Immature natural killer cell (primary cell): ENCODE measurements around the gene PHLDA1. TPM values are rescaled to one million over a fixed set of nuclear protein-coding genes. Genes with fewer than 3 reads are reported as not detected.

ENCODE experiments used
- DNase-seq, 3 donors: peaks; one replicate each; pipeline ENCODE4 v3.0.0; 2022; ENCODE audit warnings: mixed read lengths in 1 of 3
- H3K27ac Mint-ChIP-seq, 6 donors: one replicate each; pipeline ENCODE4 v1.8.0; 2020; ENCODE audit warnings: mixed read lengths in 6 of 6, mild to moderate bottlenecking in 5 of 6, inconsistent platforms in 4 of 6, moderate library complexity in 3 of 6
- H3K27me3 Mint-ChIP-seq, 3 donors: one replicate each; pipeline ENCODE4 v1.8.0; 2020 to 2021; ENCODE audit warnings: low read depth in 3 of 3, mild to moderate bottlenecking in 3 of 3, mixed read lengths in 3 of 3, moderate library complexity in 3 of 3, inconsistent platforms in 1 of 3
- H3K36me3 Mint-ChIP-seq, 3 donors: one replicate each; pipeline ENCODE4 v1.8.0; 2020; ENCODE audit warnings: mixed read lengths in 3 of 3, inconsistent platforms in 2 of 3, mild to moderate bottlenecking in 2 of 3
- H3K4me1 Mint-ChIP-seq, 2 donors: one replicate each; pipeline ENCODE4 v1.8.0; 2020; ENCODE audit warnings: inconsistent platforms in 2 of 2, mild to moderate bottlenecking in 2 of 2, mixed read lengths in 2 of 2, moderate library complexity in 1 of 2
- H3K4me3 Mint-ChIP-seq, 5 donors: one replicate each; pipeline ENCODE4 v1.8.0; 2020; ENCODE audit warnings: mild to moderate bottlenecking in 5 of 5, mixed read lengths in 5 of 5, inconsistent platforms in 3 of 5, moderate library complexity in 3 of 5
- H3K9me3 Mint-ChIP-seq, 6 donors: one replicate each; pipeline ENCODE4 v1.8.0; 2020; ENCODE audit warnings: mild to moderate bottlenecking in 6 of 6, mixed read lengths in 6 of 6, inconsistent platforms in 4 of 6, moderate library complexity in 3 of 6
- polyA plus RNA-seq, 3 donors: library from polyadenylated mRNA; unstranded; fragments of 300-500 nt; fragmentation: Illumina TruSeq; gene quantifications; one replicate each; pipeline ENCODE4 v1.2.3, GENCODE V29; 2021

PHLDA1 gene
- polyA plus RNA-seq: 1 to 10 TPM in 1 of 3 donors, under 1 TPM in 2; 0.59 to 1.4 (median 0.92) TPM

DNA sequence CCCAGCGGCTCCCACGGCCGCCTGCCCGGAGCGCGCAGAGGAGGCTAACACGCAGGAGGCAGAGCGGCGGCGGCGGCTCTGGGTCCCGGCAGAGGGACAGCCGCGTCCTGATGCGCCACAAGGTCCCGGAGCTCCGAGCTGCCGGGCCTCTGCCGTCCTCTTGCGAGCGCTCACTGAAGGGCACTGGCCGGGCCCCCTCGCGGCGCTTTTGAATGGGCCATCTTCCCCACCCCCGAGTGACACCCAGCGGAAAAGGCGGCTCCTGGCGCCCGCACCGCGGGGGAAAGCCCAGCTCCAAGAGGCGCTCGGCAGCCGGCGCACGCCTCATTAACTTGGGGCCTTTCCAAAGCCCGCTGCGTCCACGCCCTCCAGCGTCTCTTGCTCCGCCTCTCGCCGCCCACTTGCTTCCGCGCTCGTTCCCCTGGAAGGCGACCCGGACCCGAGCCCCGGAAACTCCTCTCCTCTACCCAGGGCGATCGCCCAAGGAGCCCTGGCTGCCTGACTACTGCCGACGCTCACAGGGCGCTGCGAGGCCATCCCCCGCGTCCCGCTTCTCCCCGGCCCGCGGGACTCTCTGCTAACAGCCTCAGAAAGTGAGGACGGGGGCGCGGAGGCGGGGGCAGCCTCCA lies at the start of gene PHLDA1:
TSS of gene PHLDA1 (minus strand) at position 363 of the 629 bp plus-strand sequence.
- peaks cover 24 to 33% of the 10 kb centered on the region in 2 donors for H3K4me1 Mint-ChIP-seq
- no peaks in the 10 kb centered on the region for H3K9me3 Mint-ChIP-seq
- peak within 1 kb of the TSS; percentile 88 to 95 (median 90) for H3K4me3 Mint-ChIP-seq
- H3K27ac Mint-ChIP-seq: peak within 1 kb of the TSS; percentile 91 to 99 (median 94)
- H3K36me3 Mint-ChIP-seq: no peaks in the 10 kb centered on the region
- DNase-seq: peak; percentile 90 to 94 (median 91)
- H3K27me3 Mint-ChIP-seq: peaks cover 14 to 23% (median 16%) of the 10 kb centered on the region in 3 donors

DNA sequence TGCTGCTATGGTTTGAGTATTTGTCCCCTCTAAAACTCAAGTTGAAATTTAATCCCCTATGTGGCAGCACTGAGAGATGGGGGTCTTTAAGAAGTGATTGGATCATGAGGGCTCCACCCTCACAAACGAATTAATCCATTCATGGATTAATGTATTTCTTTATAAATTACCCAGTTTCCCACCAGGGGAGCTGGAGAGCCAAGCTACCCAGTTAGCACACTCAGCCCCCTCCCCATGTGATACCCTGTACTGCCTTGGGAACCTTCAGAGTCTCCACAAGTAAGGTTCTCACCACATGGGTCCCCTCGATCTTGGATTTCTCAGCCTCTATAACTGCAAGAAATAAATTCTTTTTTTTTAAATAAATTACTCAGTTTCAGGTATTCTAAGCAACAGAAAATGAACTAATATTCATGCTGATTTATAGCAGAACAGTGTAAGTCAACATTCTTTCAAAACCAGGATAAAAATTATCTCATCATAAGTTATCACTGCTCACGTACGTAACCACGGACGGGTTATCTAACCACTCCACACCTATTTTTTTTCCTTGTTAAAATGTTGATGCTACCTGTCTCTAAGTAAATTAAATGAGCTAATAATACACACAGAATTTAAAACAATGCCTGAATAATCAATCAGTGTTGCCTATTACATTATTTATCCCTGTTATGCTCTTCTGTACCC lies 49.3 kb upstream of the PHLDA1 start:
- peaks cover 0 to 6% (median 0%) of the 10 kb centered on the region in 3 donors for H3K36me3 Mint-ChIP-seq
- no peak for DNase-seq
- H3K9me3 Mint-ChIP-seq: no peaks in the 10 kb centered on the region
- H3K27ac Mint-ChIP-seq: peak overlapping the region in 2 of 6 donors; percentile 14 to 18
- H3K4me1 Mint-ChIP-seq: peaks cover 41 to 83% of the 10 kb centered on the region in 2 donors
- peaks cover 13 to 18% (median 14%) of the 10 kb centered on the region in 3 donors for H3K27me3 Mint-ChIP-seq
- H3K4me3 Mint-ChIP-seq: no peak overlapping the region

DNA sequence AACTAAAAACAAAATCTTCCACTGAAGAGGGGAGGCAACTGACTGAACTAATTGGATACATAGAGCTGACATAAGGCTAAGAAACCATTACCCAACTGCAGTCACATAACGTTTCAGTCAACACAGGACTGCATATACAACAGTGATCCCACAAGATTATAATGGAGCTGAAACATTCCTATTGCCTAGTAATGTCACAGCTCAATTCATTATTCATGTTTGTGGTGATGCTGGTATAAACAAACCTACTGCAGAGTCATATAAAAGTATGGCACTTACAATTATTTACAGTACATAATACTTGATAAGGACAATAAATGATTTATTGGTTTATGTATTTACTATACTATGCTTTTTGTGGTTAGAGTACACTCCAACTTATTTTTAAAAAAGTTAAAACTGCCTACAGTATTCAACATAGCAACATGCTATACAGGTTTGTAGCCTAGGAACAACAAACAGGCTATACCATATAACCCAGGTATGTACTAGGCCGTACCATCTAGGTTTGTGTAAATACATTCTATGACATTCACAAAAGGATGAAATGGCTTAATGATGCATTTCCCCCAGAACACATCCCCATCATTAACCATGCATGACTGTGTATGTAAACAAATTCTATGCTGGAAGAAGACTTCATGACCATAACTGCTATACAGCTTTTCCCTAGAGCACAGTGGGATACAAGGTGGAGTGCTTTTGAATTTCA lies 48.6 kb upstream of the PHLDA1 start:
- no peak for DNase-seq
- Mint-ChIP-seq H3K4me1 (peaks cover 37 to 78% of the 10 kb centered on the region in 2 donors), H3K27me3 (peaks cover 13 to 16% (median 14%) of the 10 kb centered on the region in 3 donors), H3K4me3 (no peak overlapping the region), H3K36me3 (peaks cover 0 to 6% (median 0%) of the 10 kb centered on the region in 3 donors), H3K27ac (peak overlapping the region in 1 of 6 donors; percentile 14), H3K9me3 (no peaks in the 10 kb centered on the region)

DNA sequence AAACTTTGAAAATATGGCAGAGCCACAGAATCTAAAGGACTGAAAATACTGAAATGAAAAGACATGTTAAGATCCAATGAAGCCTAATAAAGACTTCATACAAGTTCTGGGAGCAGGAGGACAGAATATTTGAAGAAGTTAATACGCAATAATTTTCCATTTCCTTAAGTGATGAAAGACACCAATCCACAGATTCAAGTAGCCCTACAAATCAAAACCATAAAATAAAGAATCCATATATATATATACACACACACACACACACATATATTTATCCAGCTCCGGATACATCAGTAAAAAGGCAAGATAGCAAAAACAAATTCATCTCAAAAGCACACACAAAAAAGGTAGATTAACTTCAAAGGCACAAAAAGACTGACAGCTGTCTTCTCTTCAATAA lies 47.2 kb upstream of the PHLDA1 start:
- H3K36me3 Mint-ChIP-seq: peaks cover 0 to 6% (median 0%) of the 10 kb centered on the region in 3 donors
- no peak overlapping the region for H3K4me3 Mint-ChIP-seq
- peaks cover 34 to 79% of the 10 kb centered on the region in 2 donors for H3K4me1 Mint-ChIP-seq
- peaks cover 3 to 8% (median 7%) of the 10 kb centered on the region in 3 donors for H3K27me3 Mint-ChIP-seq
- H3K27ac Mint-ChIP-seq: peak overlapping the region in 1 of 6 donors; percentile 32
- no peaks in the 10 kb centered on the region for H3K9me3 Mint-ChIP-seq
- no peak for DNase-seq

DNA sequence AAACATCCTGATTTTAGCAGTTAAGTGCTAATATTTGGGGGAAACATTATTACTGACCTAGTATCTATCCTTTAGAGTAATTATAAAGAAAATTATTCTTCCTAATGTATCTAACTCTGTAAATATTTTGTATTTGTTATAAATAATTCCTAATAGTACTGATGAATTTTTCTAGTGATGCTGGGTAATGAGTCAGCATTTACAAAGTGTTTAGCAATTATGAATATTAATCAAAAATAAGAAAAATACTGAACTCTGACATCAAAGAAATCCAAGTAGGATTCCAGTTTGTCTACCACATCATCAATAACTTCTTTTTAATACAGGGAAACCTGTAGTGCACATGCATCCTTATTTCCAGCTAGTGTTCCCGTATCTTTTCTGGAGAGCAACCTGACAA lies 43.9 kb upstream of the PHLDA1 start:
- DNase-seq: no peak
- Mint-ChIP-seq H3K27me3 (peaks cover 0 to 5% (median 0%) of the 10 kb centered on the region in 3 donors), H3K27ac (no peak overlapping the region), H3K36me3 (peaks cover 0 to 9% (median 0%) of the 10 kb centered on the region in 3 donors), H3K4me3 (no peak overlapping the region), H3K4me1 (peaks cover 25 to 75% of the 10 kb centered on the region in 2 donors), H3K9me3 (no peaks in the 10 kb centered on the region)

DNA sequence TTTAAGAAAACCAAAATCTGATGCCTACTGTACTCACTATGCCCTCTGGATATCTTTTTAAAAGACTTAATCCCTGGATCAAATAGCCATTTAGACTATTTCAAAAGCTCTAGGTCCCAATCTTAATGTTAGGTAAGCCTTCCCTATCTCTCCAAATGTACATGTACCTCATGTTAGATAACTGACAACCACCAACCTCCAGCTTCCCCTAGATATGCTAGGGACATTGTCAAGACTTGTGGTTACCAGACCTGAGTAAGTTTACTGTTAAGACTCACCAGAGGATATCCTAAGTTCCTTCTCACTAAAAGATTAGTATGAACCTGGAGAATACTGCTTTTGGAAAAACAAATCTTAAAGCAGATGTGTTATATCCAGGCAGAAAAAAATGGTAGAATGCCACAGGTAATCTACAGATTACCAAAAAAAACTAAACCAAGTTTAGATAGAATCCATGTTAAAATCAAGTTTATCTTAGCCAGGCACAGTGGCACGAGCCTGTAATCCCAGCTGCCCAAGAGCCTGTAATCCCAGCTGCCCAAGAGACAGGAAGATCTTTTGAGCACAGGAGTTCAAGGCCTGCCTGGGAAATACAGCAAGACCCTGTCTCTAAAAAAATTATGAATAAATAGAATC lies 43.2 kb upstream of the PHLDA1 start:
- Mint-ChIP-seq H3K27me3 (peaks cover 0 to 8% (median 0%) of the 10 kb centered on the region in 3 donors), H3K9me3 (no peaks in the 10 kb centered on the region), H3K4me3 (no peak overlapping the region), H3K27ac (peak overlapping the region in 1 of 6 donors; percentile 1), H3K36me3 (peaks cover 0 to 9% (median 0%) of the 10 kb centered on the region in 3 donors), H3K4me1 (peaks cover 23 to 69% of the 10 kb centered on the region in 2 donors)
- DNase-seq: no peak

DNA sequence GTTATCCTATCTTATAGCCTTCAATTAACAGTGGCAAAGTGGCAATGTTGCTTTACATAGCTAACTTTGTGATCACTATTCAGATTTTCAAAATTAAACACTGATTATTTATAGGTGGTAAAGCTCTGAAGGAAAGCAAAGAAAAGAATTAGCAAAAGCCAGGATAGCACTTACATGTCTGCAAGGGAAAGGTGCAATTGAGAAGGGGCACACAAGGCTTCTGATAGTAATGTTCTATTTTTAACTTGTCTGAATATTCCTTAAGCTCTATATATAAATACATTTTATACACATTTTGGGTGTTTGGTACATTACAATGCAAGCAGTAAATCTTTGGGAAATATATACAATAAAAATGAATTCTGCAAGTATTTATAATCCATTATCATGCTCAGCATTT lies 42.0 kb upstream of the PHLDA1 start:
- Mint-ChIP-seq H3K4me1 (peaks cover 22 to 70% of the 10 kb centered on the region in 2 donors), H3K4me3 (no peak overlapping the region), H3K27me3 (peaks cover 0 to 8% (median 0%) of the 10 kb centered on the region in 3 donors), H3K27ac (no peak overlapping the region), H3K9me3 (no peaks in the 10 kb centered on the region), H3K36me3 (peaks cover 0 to 7% (median 4%) of the 10 kb centered on the region in 3 donors)
- no peak for DNase-seq

DNA sequence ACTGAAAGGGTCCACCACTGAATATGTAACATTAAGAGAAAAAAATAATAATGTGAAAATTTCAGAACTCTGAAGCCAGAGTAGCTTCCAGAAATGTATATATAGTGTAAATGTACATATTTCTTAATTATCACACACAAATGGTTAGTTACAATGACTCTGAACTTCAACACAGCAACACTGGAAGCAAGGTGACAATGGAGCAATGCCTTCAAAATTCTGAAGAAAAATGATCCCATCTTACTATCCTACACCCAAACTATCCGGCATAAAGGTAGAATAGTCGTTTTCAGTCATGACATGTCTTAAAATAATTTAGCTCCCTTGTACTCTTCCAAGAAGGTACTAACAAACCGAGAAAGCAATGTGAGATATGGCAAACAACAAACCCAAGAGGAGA lies 41.0 kb upstream of the PHLDA1 start:
- Mint-ChIP-seq H3K9me3 (no peaks in the 10 kb centered on the region), H3K27me3 (peaks cover 0 to 10% (median 0%) of the 10 kb centered on the region in 3 donors), H3K36me3 (peaks cover 0 to 13% (median 4%) of the 10 kb centered on the region in 3 donors), H3K27ac (no peak overlapping the region), H3K4me1 (peaks cover 22 to 74% of the 10 kb centered on the region in 2 donors), H3K4me3 (no peak overlapping the region)
- DNase-seq: no peak

DNA sequence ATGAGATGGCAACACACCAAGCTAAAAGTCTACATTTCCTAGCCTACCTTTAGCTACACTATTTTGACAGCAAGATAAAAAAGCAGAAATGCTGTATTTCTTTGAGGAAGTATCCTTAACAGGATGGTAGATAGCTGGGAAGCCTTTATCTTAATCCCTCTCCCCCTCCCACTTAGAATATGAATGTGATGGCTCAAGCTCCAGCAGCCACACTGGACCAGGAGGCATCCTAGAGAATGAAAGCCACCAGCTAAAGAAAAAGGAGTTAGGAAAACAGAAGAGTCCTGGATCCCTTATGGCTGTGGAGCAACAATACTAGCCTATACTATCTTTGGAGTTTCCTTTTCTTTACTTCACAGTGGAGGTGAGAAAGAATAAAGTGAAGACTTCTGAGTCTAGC lies 37.8 kb upstream of the PHLDA1 start:
- DNase-seq: no peak
- Mint-ChIP-seq H3K27ac (no peak overlapping the region), H3K4me1 (peaks cover 11 to 63% of the 10 kb centered on the region in 2 donors), H3K27me3 (peaks cover 0 to 10% (median 2%) of the 10 kb centered on the region in 3 donors), H3K4me3 (no peak overlapping the region), H3K9me3 (peaks cover 5 to 16% (median 12%) of the 10 kb centered on the region in 6 donors), H3K36me3 (peaks cover 16 to 40% (median 30%) of the 10 kb centered on the region in 3 donors)

DNA sequence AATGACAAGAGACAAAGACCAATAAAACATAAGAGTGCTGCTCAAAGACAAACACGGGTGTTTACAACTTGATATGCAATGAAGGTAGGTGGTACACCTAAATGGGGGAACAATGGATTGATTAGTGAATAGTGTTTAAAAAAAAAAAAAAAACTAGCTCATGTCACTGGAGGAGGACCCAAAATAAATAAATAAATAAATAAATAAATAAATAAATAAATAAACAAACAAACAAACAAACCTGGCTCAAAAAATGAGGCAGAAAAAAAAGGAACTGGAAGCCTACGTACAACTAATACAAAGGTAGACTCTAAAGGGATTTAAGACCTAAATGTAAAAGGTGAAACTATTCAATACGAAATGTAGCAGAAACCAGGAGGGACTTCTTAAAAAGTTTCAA lies 34.3 kb upstream of the PHLDA1 start:
- no peak overlapping the region for H3K27ac Mint-ChIP-seq
- peaks cover 31 to 70% (median 48%) of the 10 kb centered on the region in 3 donors for H3K36me3 Mint-ChIP-seq
- peaks cover 9 to 40% of the 10 kb centered on the region in 2 donors for H3K4me1 Mint-ChIP-seq
- no peak overlapping the region for H3K4me3 Mint-ChIP-seq
- H3K9me3 Mint-ChIP-seq: peaks cover 6 to 20% (median 14%) of the 10 kb centered on the region in 6 donors
- DNase-seq: no peak
- H3K27me3 Mint-ChIP-seq: peaks cover 2 to 9% (median 3%) of the 10 kb centered on the region in 3 donors

DNA sequence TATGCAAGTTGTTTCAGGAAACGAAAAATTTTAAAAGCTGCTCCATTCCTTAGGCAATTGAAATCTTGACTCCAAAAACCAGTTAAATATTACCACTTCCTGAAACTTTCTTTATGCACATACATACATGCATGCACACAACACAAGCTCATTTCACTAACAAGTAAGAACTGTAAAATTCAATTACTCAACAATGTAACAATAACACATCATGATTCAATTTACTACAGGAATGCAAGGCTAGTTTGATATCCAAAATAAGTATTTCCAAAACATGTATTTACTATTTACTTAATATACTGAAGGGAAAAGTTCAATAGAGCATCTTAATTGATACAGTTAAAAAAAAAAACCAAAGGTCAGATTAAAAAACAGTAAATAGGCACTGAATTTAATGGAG lies 33.3 kb upstream of the PHLDA1 start:
- Mint-ChIP-seq H3K27ac (no peak overlapping the region), H3K36me3 (peaks cover 31 to 73% (median 50%) of the 10 kb centered on the region in 3 donors), H3K9me3 (peaks cover 6 to 20% (median 14%) of the 10 kb centered on the region in 6 donors), H3K4me1 (peaks cover 11 to 45% of the 10 kb centered on the region in 2 donors), H3K4me3 (no peak overlapping the region), H3K27me3 (peaks cover 2 to 6% (median 3%) of the 10 kb centered on the region in 3 donors)
- DNase-seq: no peak

DNA sequence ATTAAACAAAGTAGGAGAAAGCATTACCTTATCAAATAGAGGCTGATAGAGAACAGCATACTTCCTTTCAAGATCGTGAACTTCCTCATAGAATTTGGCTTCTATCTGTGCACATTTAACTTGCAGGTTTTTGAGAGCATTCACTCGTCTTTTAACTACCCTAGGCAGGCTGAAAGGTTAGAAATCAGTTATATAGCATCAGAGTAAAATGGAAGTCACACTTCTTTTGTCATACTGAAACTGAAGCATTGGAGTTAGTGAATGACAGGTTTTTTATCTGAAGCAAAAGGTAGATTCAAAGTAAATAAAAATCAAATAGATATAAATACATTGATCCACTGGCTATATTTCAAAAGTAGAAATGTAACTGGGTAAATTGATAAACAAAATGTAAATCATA lies 28.5 kb upstream of the PHLDA1 start:
- no peak overlapping the region for H3K4me3 Mint-ChIP-seq
- DNase-seq: no peak
- H3K27ac Mint-ChIP-seq: peak overlapping the region in 1 of 6 donors; percentile 2
- peaks cover 5 to 18% of the 10 kb centered on the region in 2 donors for H3K4me1 Mint-ChIP-seq
- peaks cover 2 to 3% (median 2%) of the 10 kb centered on the region in 3 donors for H3K27me3 Mint-ChIP-seq
- H3K9me3 Mint-ChIP-seq: peaks cover 5 to 12% (median 9%) of the 10 kb centered on the region in 6 donors
- peaks cover 38 to 68% (median 40%) of the 10 kb centered on the region in 3 donors for H3K36me3 Mint-ChIP-seq

DNA sequence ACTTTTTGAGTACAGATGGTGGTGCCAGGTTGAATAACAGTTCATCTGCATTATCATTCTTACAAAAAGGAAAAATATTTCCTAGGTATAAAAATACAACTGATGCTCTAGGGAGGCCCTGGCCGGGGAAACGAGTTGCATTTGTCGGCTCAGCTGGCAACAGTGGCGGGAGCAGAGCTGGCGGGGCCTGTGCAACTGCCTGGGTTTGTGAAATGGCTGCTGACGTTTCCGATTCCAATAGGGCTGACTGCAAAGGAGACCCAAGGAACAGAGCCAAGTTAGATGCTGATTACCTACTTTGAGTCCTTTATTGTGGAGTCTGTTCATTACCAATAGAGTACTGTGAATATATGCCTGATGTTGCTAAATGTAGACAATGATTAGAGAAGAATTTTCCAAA lies 25.8 kb upstream of the PHLDA1 start:
- Mint-ChIP-seq H3K4me3 (no peak overlapping the region), H3K27me3 (no peaks in the 10 kb centered on the region), H3K9me3 (no peaks in the 10 kb centered on the region), H3K4me1 (peaks cover 2 to 7% of the 10 kb centered on the region in 2 donors), H3K36me3 (peaks cover 20 to 62% (median 31%) of the 10 kb centered on the region in 3 donors), H3K27ac (peak overlapping the region in 2 of 6 donors; percentile 55 to 67)
- DNase-seq: no peak
